Motor neuron (in vitro differentiated cells): Measurements from ENCODE around the gene ABLIM1. TPM values are rescaled to one million over a fixed set of nuclear protein-coding genes. Genes with fewer than 3 reads are reported as not detected.

Experiments
- ATAC-seq, 8 experiments: fragments of 200-7000 bp; cut with Tn5 transposase; replicated peaks in 6 of 8; 2 replicates each; pipeline ENCODE4 v1.8.0; 2021; ENCODE audit warnings: mild to moderate bottlenecking in 8 of 8, moderate library complexity in 8 of 8
- H3K27ac ChIP-seq, 2 donors: fragments of 250-450 bp; sonication (Bioruptor Pico); 2 replicates each; pipeline ENCODE4 v1.9.0; 2021; ENCODE audit warnings: antibody characterized with exemption in 2 of 2, mild to moderate bottlenecking in 2 of 2, moderate library complexity in 1 of 2
- H3K4me1 ChIP-seq, 2 donors: fragments of 250-450 bp; sonication (Bioruptor Pico); replicated peaks in 1 of 2; 2 replicates each; pipeline ENCODE4 v1.6.1; 2021; ENCODE audit warnings: antibody characterized with exemption in 2 of 2, mild to moderate bottlenecking in 2 of 2, moderate library complexity in 1 of 2
- H3K4me3 ChIP-seq, 5 donors: fragments of 250-450 bp; sonication (Bioruptor Pico); 2 replicates each; pipeline ENCODE4 v1.9.0; 2021; ENCODE audit warnings: antibody characterized with exemption in 5 of 5, mild to moderate bottlenecking in 5 of 5, moderate library complexity in 4 of 5
- WGBS, 10 experiments: fragments of 450-650 bp; shearing (Covaris generic); methylation state at CpG; one replicate each; pipeline ENCODE4 v1.0.0; 2022; 5-methylcytosine and 5-hydroxymethylcytosine counted together
- in situ Hi-C, 9 experiments: fragments of 400-800 bp; cut with MboI; loops; one replicate each; pipeline ENCODE4 v1.15.0; 2021; ENCODE audit warnings: low sequenced_read_pairs in 9 of 9, low pct_unique_long_range_greater_than_20kb in 2 of 9; ENCODE audit not compliant: unreplicated experiment in 9 of 9
- total RNA-seq, 8 experiments: library from RNA; unstranded; fragments of 300-600 nt; gene quantifications; 2 replicates each; pipeline versions ENCODE4 v1.2.3 to v1.2.4, GENCODE V29; 2022

The ABLIM1 gene
- total RNA-seq, 8 experiments from 2014 or later, result 14.2 to 129 (median 32.4) TPM

DNA sequence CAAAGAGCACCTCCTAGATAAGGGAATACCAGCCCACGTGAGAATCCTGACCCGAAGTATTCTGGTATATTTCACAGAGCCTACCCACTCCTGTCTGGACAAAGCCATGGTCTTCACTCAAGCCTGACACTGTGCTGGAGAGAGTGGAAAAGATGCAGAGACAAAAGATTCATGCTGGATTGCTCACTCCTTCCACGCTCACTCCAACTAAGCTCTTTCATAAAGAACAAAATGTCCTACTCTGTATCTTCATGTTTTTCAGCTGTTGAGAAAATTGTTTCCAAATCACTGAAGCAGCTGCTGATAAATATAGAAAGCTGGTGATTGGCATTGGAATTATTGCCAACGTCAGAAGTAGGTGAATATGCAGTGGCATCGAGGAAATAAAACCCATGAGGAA lies 106.0 kb downstream of the ABLIM1 start:
- H3K4me1 ChIP-seq, result no peaks in the 10 kb centered on the region
- H3K27ac ChIP-seq, result no peak overlapping the region
- 40 to 100% (median 86%) methylated on average over 1 to 5 of the region's 5 CpGs; no CpG with 5 or more reads in 2 of the 10 experiments for WGBS, 10 experiments
- no peak for ATAC-seq
- no peak overlapping the region for H3K4me3 ChIP-seq
- in situ Hi-C loops, result loop anchor here in 4 of 9 experiments (10.0 to 25.0 kb wide), 5 partner anchors 143 to 585 kb away; no protein-coding TSS in a partner anchor

DNA sequence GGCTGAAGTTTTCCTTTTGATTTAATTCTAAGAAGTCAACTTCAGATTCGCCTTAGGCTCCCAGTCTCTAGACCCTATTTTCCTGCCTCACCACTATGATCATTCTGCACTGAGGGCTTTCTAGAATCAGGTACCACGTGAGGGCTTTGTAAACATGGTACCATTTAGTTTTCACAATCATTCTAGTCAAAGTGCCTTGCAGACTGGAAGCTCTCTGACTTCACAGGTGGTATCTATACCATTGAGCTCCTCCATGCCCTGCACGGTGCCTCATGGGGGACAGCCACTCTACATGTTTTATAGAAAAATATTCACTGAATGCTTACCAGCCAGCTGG lies 106.5 kb downstream of the ABLIM1 start:
- H3K27ac ChIP-seq, result no peak overlapping the region
- in situ Hi-C loops, result loop anchor here in 4 of 9 experiments (10.0 to 25.0 kb wide), 5 partner anchors 143 to 586 kb away; no protein-coding TSS in a partner anchor
- ATAC-seq, result no peak
- H3K4me1 ChIP-seq, result no peaks in the 10 kb centered on the region
- H3K4me3 ChIP-seq, result no peak overlapping the region
- WGBS, 10 experiments, result 0 to 100% (median 82%) methylated on average over 1 to 3 of the region's 3 CpGs; no CpG with 5 or more reads in 1 of the 10 experiments

DNA sequence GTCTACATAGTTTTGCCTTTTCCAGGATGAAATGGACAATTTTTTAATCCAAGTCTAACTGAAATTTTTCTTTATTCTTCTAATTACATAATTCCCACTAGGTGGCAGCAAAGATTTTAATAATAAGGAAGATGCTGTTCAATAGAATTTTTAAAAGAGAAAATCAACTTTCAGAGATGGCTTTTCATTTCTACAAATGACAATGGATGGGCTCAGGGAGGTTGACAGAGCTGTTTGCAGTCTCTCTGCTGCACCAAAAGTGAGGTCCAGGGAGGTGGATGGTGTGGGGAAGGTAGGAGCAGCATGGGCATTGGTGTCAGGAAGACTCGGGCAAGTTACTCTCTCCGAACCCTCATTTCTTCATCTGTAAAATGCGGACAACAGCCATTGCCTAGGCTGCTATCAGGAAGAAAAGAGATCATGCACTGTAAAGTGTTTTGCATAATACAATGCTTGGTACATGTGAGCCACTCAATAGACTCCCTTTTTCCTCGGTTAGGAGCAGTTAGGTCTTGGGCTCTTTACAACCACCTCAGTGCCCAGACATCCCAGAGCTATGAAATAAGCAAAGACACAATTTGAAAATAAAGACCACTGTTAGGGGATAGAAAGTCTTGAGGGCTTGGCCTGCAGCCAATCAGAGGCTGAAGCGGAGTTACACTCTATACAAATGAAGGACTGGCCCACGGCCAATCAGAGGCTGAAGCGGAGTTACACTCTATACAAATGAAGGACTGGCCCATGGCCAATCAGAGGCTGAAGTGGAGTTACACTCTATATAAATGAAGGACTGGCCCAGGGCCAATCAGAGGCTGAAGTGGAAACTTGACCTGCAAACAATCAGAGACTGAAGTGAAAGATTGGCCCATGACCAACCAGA lies 107.1 kb downstream of the ABLIM1 start:
- Histone ChIP-seq H3K4me1 (no peaks in the 10 kb centered on the region), H3K4me3 (no peak overlapping the region), H3K27ac (no peak overlapping the region)
- peak in 4 of 8 experiments; percentile 21 to 55 (median 39) for ATAC-seq
- in situ Hi-C loops, result loop anchor here in 4 of 9 experiments (10.0 to 25.0 kb wide), 5 partner anchors 144 to 586 kb away; no protein-coding TSS in a partner anchor
- 85 to 100% (median 95%) methylated on average over 3 to 6 of the region's 7 CpGs; no CpG with 5 or more reads in 3 of the 10 experiments for WGBS, 10 experiments

DNA sequence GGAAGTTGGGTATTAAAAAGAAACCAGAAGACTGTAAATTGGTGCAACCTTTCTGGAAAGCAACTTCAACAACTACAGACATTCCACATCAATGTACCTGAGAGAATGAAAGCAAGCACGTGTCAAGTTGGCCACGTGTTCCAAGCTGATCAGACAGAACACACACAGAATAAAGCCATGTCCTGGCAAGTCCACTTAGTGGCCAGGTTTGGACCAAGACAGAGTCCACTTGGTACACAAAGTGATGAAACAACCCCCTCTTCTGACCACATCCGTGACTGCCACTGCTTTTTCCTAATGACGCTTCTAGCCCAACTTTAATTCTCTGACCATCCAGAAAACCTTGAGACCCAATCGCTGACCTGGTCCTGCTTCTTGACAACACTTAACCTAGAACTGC lies 109.4 kb downstream of the ABLIM1 start:
- 0 to 100% (median 47%) methylated on average over 1 to 5 of the region's 5 CpGs; no CpG with 5 or more reads in 1 of the 10 experiments for WGBS, 10 experiments
- no peak overlapping the region for H3K27ac ChIP-seq
- H3K4me1 ChIP-seq, result no peaks in the 10 kb centered on the region
- no peak overlapping the region for H3K4me3 ChIP-seq
- peak in 7 of 8 experiments; percentile 43 to 85 (median 65) for ATAC-seq
- in situ Hi-C loops, result loop anchor here in 2 of 9 experiments (10.0 kb wide), 2 partner anchors 74 to 84 kb away; no protein-coding TSS in a partner anchor

DNA sequence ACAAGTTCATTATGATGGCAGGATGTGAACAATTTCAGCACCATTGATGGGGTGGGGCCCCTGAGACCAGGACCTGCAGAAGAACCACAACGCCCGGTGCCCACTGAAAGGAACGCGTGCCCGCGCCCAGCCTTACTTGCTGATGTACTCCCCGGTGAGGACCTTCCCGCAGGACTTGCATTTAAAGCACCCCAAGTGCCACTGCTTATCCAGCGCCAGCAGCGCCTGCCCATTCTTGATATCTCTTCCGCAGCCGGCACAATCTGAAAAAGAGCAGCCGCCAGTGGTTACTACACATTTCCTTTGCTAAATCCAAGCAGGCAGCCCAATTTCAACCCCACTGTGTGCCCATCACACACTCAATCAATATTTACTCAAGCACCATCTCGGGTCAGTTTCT lies 110.6 kb downstream of the ABLIM1 start:
- ATAC-seq, result no peak
- no peak overlapping the region for H3K27ac ChIP-seq
- no peaks in the 10 kb centered on the region for H3K4me1 ChIP-seq
- 90 to 100% (median 96%) methylated on average over 1 to 10 of the region's 14 CpGs; no CpG with 5 or more reads in 4 of the 10 experiments for WGBS, 10 experiments
- in situ Hi-C loops, result loop anchor here in 2 of 9 experiments (10.0 kb wide), 2 partner anchors 73 to 83 kb away; no protein-coding TSS in a partner anchor
- H3K4me3 ChIP-seq, result no peak overlapping the region

DNA sequence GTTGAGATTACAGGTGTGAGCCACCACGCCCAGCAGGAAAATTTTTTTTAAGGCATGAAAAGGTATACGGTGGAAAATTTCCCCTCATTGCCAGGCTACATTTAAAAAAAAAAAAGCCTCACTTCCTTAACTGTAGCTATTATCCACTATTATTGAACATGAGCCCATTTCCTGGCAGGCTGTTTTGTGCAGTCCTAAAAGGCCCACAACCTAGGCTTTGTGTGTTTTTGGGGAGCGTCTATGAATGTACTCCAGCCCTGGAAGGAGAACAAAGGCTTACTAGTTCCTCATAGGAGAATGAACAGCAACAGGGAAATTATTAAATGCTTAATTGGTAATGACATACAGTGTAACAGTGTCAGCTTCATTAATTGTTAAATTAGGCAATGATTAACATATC lies 111.0 kb downstream of the ABLIM1 start:
- no peak for ATAC-seq
- no peak overlapping the region for H3K27ac ChIP-seq
- 80 to 100% (median 100%) methylated on average over 1 to 3 of the region's 3 CpGs; no CpG with 5 or more reads in 2 of the 10 experiments for WGBS, 10 experiments
- H3K4me3 ChIP-seq, result no peak overlapping the region
- in situ Hi-C loops, result loop anchor here in 2 of 9 experiments (10.0 kb wide), 2 partner anchors 72 to 82 kb away; no protein-coding TSS in a partner anchor
- H3K4me1 ChIP-seq, result no peaks in the 10 kb centered on the region

DNA sequence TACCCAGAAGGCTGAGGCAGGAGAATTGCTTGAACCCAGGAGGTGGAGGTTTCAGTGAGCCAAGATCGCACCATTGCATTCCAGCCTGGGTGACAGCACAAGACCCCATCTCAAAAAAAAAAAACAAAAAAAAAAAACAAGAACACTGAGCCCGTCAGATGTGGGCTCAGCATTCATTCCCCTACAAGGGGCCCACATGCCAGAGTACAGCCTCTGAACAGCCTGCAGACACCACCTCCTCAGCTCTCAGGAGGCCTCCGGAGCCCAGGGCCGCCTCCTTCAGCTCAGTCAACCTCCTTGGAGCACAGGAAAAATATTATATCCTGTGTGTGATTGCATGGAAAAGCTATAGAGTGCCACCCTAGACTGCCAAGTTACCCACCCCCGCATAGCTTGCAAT lies 112.3 kb downstream of the ABLIM1 start:
- in situ Hi-C loops, result loop anchor here in 2 of 9 experiments (10.0 kb wide), 2 partner anchors 71 to 81 kb away; no protein-coding TSS in a partner anchor
- Histone ChIP-seq H3K4me1 (no peaks in the 10 kb centered on the region), H3K27ac (no peak overlapping the region), H3K4me3 (no peak overlapping the region)
- 83 to 100% (median 100%) methylated on average over 1 to 2 of the region's 5 CpGs; no CpG with 5 or more reads in 4 of the 10 experiments for WGBS, 10 experiments
- ATAC-seq, result no peak

DNA sequence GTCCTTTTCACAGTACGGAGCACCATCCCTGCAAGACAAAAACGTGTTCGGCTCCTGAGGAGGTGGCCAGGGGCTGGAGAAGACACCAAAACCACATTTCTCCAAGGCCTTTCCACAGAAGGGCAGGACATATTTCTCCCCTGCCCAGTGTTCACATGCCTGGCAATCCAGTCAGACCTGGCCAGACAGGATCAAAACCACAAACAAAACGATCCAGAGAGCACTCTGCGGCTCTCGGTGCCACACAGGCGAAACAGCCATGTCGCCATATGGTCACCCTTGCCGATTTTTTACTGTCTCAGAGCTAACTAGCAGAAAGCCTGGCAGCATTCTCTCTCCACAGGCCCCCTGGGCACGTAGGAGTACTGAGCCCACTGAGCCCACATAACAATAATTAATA lies 113.0 kb downstream of the ABLIM1 start:
- 58 to 100% (median 81%) methylated on average over 1 to 7 of the region's 10 CpGs; no CpG with 5 or more reads in 3 of the 10 experiments for WGBS, 10 experiments
- no peak for ATAC-seq
- Histone ChIP-seq H3K4me1 (no peaks in the 10 kb centered on the region), H3K27ac (no peak overlapping the region), H3K4me3 (no peak overlapping the region)
- in situ Hi-C loops, result loop anchor here in 2 of 9 experiments (10.0 kb wide), 2 partner anchors 70 to 80 kb away; no protein-coding TSS in a partner anchor

DNA sequence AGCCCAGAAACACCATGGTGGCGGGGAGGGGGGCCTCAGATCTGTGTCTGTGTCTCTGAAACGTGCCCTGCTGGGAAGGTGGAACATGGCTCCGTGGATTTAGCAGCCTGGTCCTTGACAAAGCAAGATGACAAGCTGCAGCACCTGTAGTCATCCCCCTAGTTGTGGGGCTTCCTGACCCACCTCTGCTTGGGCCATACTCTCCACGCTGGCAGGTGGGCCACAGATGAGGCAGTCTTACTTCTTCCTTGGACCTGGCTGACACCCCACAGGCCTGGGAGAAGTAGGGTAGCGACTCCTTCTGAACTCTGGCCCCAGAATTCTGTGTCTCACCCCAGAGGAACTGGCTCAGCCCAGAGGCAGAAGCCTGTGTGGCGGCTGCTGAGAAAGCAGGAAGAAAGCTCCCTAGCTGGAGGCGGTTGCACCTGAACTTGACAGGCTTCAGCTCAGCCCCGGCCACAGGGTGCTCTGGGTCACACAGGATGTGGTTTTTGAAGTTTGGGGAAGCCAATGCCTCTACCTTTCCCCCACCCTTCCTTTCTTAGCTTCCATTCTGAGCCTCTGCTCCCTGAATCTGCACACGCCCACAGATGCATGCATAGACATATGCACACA lies 113.9 kb downstream of the ABLIM1 start:
- in situ Hi-C loops, result loop anchor here in 2 of 9 experiments (10.0 kb wide), 2 partner anchors 69 to 79 kb away; no protein-coding TSS in a partner anchor
- Histone ChIP-seq H3K27ac (no peak overlapping the region), H3K4me1 (no peaks in the 10 kb centered on the region), H3K4me3 (no peak overlapping the region)
- peak in 1 of 8 experiments; percentile 48 for ATAC-seq
- WGBS, 10 experiments, result 0 to 100% (median 80%) methylated on average over 1 to 5 of the region's 9 CpGs; no CpG with 5 or more reads in 3 of the 10 experiments

DNA sequence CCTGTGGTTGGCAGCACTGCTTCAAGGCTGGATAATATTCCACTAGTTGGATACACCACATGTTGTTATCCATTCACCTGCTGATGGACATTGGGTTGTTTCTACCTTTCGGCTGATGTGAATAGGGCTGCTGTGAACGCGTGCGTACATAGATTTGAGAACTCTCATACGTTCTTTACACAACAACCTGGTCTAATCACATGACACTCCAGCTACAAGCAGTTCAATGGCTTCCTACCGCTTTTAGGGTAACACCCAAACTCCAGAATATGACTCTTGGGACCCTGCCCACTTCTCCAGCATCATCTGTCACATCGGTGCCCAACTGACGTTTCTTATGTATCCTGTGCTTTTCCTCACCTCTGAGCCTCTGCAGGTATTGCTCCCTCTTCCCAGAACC lies 114.6 kb downstream of the ABLIM1 start:
- Histone ChIP-seq H3K4me3 (no peak overlapping the region), H3K27ac (no peak overlapping the region), H3K4me1 (peaks cover 0 to 2% of the 10 kb centered on the region in 2 donors)
- 30 to 100% (median 73%) methylated on average over 1 to 8 of the region's 8 CpGs for WGBS, 10 experiments
- ATAC-seq, result no peak
- in situ Hi-C loops, result loop anchor here in 2 of 9 experiments (10.0 kb wide), 2 partner anchors 69 to 79 kb away; no protein-coding TSS in a partner anchor

DNA sequence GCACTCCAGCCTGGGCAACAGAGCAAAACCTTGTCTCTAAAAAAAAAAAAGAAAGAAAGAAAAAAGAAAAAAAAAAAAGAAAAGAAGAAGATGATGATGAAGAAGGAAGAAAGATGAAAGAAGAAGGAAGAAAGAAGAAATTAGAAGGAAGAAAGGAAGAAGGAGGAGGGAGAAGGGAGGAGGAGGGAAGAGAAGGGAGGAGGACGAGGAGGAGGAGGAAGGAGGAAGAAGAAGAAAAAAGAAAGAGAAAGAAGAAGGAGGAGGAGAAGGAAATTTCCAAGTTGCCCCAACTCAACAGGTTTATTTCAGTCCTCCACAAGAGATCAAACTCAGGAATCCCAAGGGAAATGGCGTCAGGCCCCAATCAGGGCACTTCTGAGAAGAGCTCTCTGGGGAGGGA lies 115.7 kb downstream of the ABLIM1 start:
- WGBS, 10 experiments, result 71 to 100% (median 89%) methylated on average over 1 to 2 of the region's 2 CpGs; no CpG with 5 or more reads in 4 of the 10 experiments
- in situ Hi-C loops, result loop anchor here in 2 of 9 experiments (10.0 kb wide), 2 partner anchors 68 to 78 kb away; no protein-coding TSS in a partner anchor
- H3K4me1 ChIP-seq, result peaks cover 0 to 4% of the 10 kb centered on the region in 2 donors
- no peak for ATAC-seq
- no peak overlapping the region for H3K4me3 ChIP-seq
- no peak overlapping the region for H3K27ac ChIP-seq

DNA sequence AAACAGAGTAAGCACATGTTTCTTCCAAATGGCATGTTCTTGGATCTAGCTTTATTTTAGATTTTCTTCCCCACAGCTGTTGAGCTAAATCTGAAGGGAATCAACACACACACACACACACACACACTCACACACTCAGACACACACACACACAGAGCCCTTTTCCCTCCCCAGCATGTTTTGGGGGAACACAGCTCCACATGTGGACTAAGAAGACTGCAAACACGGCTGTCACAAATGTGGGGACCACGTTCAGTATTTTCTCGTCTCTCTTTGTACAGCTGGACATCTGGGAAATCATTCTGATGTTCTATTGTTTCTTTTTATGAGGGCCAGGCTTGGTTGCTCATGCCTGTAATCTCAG lies 116.3 kb downstream of the ABLIM1 start:
- Histone ChIP-seq H3K4me3 (no peak overlapping the region), H3K27ac (no peak overlapping the region), H3K4me1 (peaks cover 0 to 4% of the 10 kb centered on the region in 2 donors)
- in situ Hi-C loops, result loop anchor here in 2 of 9 experiments (10.0 kb wide), 2 partner anchors 67 to 77 kb away; no protein-coding TSS in a partner anchor
- ATAC-seq, result no peak
- whole genome bisulfite sequencing, 10 experiments, result 39 to 89% (median 81%) methylated on average over 3 of the region's 3 CpGs; no CpG with 5 or more reads in 7 of the 10 experiments
